Psoas muscle (tissue), 8 donors: ENCODE data around the gene RAP1A. TPM values are rescaled to one million over a fixed set of nuclear protein-coding genes. Genes with fewer than 3 reads are reported as not detected.

Experiments used
- ATAC-seq, 4 donors: fragments of 200-7000 bp; cut with Tn5 transposase; one replicate each; pipeline ENCODE4 v1.9.1; 2020; ENCODE audit warnings: moderate library complexity in 3 of 4, mild to moderate bottlenecking in 2 of 4
- DNase-seq, 2 donors: peaks; one replicate each; pipeline ENCODE4 v3.0.0-alpha.2; 2020
- H3K27ac ChIP-seq: fragments of 200-600 bp; one replicate; pipeline ENCODE4 v1.8.0; 2022
- H3K27me3 ChIP-seq, 3 donors: fragments of 200-600 bp in 1 of 3; one replicate each; pipeline versions ENCODE4 v1.6.1 to v1.8.0; 2013 to 2022; ENCODE audit warnings: low read length in 2 of 3, mild to moderate bottlenecking in 2 of 3, moderate library complexity in 1 of 3; ENCODE audit not compliant: insufficient read depth in 3 of 3
- H3K36me3 ChIP-seq, 2 donors: fragments of 200-600 bp in 1 of 2; one replicate each; pipeline versions ENCODE4 v1.6.1 to v1.8.0; 2013 to 2022; ENCODE audit warnings: low read depth in 1 of 2, mild to moderate bottlenecking in 1 of 2, moderate library complexity in 1 of 2; ENCODE audit not compliant: insufficient read depth in 1 of 2
- H3K4me1 ChIP-seq: fragments of 200-600 bp; one replicate; pipeline ENCODE4 v1.8.0; 2022
- H3K4me3 ChIP-seq: fragments of 200-600 bp; one replicate; pipeline ENCODE4 v1.8.0; 2022; ENCODE audit warnings: mild to moderate bottlenecking
- H3K9me3 ChIP-seq: fragments of 200-600 bp; one replicate; pipeline ENCODE4 v1.8.0; 2022
- whole genome bisulfite sequencing, 3 donors: extraction: QIAGEN DNeasy Blood & Tissue Kit; methylation state at CpG; one replicate each; pipeline versions ENCODE4 v1.1.6 to v1.1.7; 2013; 5-methylcytosine and 5-hydroxymethylcytosine counted together
- intact Hi-C, 2 donors: fragments of 100-400 bp; cut with DNase I; formaldehyde crosslinking; loops; one replicate each; pipeline versions ENCODE4 v1.11.0 to v1.14.2; 2022
- polyA plus RNA-seq, 3 donors: library from polyadenylated mRNA; stranded (reverse); fragments of 200-250 nt; gene quantifications; one replicate each; pipeline ENCODE4 v1.2.3, GENCODE V29; 2013
- total RNA-seq, 4 donors: library from RNA; stranded (reverse); fragmentation: NEBNext Ultra II Directional in 2 of 4; extraction: Animal tissue kit (Norgen Biotek cat#: 25700) in 2 of 4; gene quantifications; one replicate each; pipeline versions ENCODE4 v1.2.1 to v1.2.4, GENCODE V29; 2021 to 2023
- TF ChIP-seq, protein P1 (sequence below): fragments of 200-600 bp; IDR thresholded peaks from one replicate; pipeline ENCODE4 v1.8.0; 2022; ENCODE audit warnings: antibody characterized with exemption
- donor health status: healthy with polysubstance abuse.
- donor health status: DM: no; HTN: no; CAD: no; lungs with moderate emphysema.
- donor health status: Bipolar disorder and iron deficiency.
- donor health status: healthy.
- donor health status: DM: yes; HTN: yes; CAD: no.
- donor health status: DM: no; HTN: no; CAD: no.
- donor health status: DM: no; HTN: no; CAD: no.
- donor health status: DM: yes; HTN: yes; CAD: no.

The RAP1A gene
- total and polyA plus RNA-seq, 7 donors, result 63.6 to 235 (median 76.6) TPM

DNA sequence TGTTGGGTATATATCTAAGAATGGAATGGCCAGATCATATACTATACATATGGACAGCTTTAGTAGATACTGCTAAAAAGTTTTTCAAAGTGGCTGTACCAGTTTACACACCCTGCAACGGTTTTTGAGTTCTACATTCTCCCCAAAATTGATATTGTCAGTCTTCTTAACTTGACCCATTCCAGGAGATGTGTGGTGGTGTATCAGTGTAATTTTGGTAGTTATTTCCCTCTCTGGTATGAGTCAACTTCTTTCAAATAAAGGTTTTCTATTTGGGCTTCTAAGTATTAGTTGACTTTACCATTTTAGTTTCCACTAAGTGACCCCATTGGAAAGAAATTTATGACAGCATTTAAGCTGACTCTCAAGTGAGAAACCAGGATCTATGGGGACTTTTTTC is 90.4 kb downstream of the RAP1A start:
- H3K36me3 ChIP-seq, result peaks cover 0 to 85% of the 10 kb centered on the region in 2 donors
- TF ChIP-seq, protein P1, sequence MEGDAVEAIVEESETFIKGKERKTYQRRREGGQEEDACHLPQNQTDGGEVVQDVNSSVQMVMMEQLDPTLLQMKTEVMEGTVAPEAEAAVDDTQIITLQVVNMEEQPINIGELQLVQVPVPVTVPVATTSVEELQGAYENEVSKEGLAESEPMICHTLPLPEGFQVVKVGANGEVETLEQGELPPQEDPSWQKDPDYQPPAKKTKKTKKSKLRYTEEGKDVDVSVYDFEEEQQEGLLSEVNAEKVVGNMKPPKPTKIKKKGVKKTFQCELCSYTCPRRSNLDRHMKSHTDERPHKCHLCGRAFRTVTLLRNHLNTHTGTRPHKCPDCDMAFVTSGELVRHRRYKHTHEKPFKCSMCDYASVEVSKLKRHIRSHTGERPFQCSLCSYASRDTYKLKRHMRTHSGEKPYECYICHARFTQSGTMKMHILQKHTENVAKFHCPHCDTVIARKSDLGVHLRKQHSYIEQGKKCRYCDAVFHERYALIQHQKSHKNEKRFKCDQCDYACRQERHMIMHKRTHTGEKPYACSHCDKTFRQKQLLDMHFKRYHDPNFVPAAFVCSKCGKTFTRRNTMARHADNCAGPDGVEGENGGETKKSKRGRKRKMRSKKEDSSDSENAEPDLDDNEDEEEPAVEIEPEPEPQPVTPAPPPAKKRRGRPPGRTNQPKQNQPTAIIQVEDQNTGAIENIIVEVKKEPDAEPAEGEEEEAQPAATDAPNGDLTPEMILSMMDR, result no peak
- no peak overlapping the region for H3K27ac ChIP-seq
- H3K9me3 ChIP-seq, result no peaks in the 10 kb centered on the region
- DNase-seq, result no peak
- no peak overlapping the region for H3K4me3 ChIP-seq
- intact Hi-C loops, result no loop called here
- no peak for ATAC-seq
- WGBS, 3 donors, result 79 to 84% (median 80%) methylated on average over 1 of the region's 1 CpG
- H3K27me3 ChIP-seq, result no peaks in the 10 kb centered on the region
- H3K4me1 ChIP-seq, result no peaks in the 10 kb centered on the region

DNA sequence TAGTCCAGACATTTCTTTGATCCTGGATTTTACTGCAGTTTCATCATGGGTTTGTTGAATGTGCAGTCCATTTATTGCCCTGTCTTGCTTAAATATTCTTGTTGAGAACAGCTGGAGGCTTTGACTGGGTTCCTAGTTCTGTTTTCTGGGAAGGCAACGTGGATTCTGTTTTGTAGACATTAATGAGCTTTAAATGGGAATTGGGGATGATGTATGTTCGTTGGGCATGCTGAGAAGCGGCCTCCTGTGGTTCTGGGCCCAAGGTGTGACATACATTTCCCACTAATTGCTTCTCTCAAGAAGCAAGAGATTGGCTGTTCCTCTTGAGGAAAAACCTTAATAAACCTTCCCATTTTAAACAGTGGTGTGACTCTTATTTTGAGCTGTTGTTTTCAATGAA is 96.7 kb downstream of the RAP1A start:
- Histone ChIP-seq H3K27ac (no peak overlapping the region), H3K9me3 (no peaks in the 10 kb centered on the region), H3K27me3 (no peaks in the 10 kb centered on the region), H3K36me3 (peaks cover 3 to 24% of the 10 kb centered on the region in 2 donors), H3K4me3 (no peak overlapping the region), H3K4me1 (peaks cover 27% of the 10 kb centered on the region)
- WGBS, 3 donors, result 63 to 75% (median 69%) methylated on average over 3 of the region's 3 CpGs
- DNase-seq (no peak), ATAC-seq (no peak)
- intact Hi-C loops, result no loop called here
- TF ChIP-seq, protein P1, result no peak

DNA sequence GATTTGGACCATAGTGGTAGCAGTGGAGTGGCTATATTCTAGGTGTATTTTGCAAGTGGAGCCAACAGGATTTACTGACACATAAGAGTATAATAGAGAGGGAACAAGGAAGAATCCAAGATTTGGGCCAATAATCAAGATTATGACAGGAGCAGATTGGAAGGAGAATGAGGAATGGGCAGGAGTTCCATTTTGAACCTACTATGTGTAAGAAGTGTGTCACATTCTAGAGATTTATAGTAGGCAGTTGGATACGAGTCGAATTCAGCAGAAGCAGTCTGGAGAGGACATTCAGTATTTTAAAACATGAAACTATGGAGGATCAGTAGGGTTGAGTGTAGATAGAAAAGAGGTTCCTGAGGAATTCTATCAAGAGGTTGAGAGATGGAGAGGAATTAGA is 97.9 kb downstream of the RAP1A start:
- DNase-seq (no peak), ATAC-seq (no peak)
- WGBS, 3 donors, result 93 to 100% (median 97%) methylated on average over 2 of the region's 2 CpGs
- Histone ChIP-seq H3K4me1 (peaks cover 36% of the 10 kb centered on the region), H3K27ac (no peak overlapping the region), H3K4me3 (no peak overlapping the region), H3K9me3 (no peaks in the 10 kb centered on the region), H3K36me3 (peaks cover 3 to 13% of the 10 kb centered on the region in 2 donors), H3K27me3 (no peaks in the 10 kb centered on the region)
- TF ChIP-seq, protein P1, result no peak
- intact Hi-C loops, result no loop called here

DNA sequence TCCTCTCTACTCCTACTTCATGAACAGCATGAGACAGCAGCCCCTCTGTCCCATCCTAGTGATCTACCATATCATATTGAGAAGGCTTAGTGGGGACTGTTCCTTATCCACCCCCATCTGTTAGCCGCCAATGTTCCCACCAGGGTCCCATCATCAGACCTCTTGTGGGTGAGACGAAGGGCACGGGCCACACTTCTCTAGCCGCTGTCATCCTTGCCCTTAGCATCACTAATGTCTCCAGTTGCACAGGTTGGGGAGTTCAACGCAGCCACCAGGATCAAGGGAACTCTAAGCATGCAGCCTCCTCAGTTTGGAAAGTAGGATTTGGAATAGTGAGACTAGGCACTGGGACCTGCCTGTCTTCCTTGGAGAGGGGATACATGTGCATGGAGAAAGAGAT is 99.5 kb downstream of the RAP1A start:
- peak overlapping the region; percentile 84 for H3K27ac ChIP-seq

More for the DNA sequence above, 99.5 kb downstream of the RAP1A start:
- intact Hi-C loops, result loop anchor here in 1 of 2 donors (1.0 to 2.0 kb wide), 2 partner anchors 22 to 36 kb away; partner anchors contain the start of gene DDX20
- Histone ChIP-seq H3K9me3 (no peaks in the 10 kb centered on the region), H3K27me3 (no peaks in the 10 kb centered on the region), H3K36me3 (peaks cover 0 to 3% of the 10 kb centered on the region in 2 donors), H3K4me1 (peaks cover 48% of the 10 kb centered on the region), H3K4me3 (no peak overlapping the region)
- peak in 1 of 2 donors; percentile 24 for DNase-seq
- ATAC-seq, result peak in 1 of 4 donors; percentile 1
- WGBS, 3 donors, result 57 to 70% (median 63%) methylated on average over 5 of the region's 5 CpGs
- TF ChIP-seq, protein P1, result no peak
